Neural cell (in vitro differentiated cells): ENCODE results near the gene CPA1. TPM values are rescaled to one million over a fixed set of nuclear protein-coding genes. Genes with fewer than 3 reads are reported as not detected.

Experiments
- H2AFZ ChIP-seq: fragments of 200-600, 300-800 bp; sonication (generic), shearing (Covaris generic); 2 replicates; pipeline ENCODE4 v1.6.0; 2014; ENCODE audit warnings: low read depth, mild to moderate bottlenecking, antibody characterized with exemption, low read length, moderate library complexity
- H3F3A ChIP-seq: fragments of 200-600 bp; shearing (Covaris generic); 2 replicates; pipeline ENCODE4 v1.6.1; 2016; ENCODE audit warnings: mild to moderate bottlenecking, moderate library complexity, mixed read lengths, antibody characterized with exemption, low read length; ENCODE audit not compliant: insufficient read depth, poor library complexity, severe bottlenecking
- H3K27ac ChIP-seq: fragments of 200-600, 300-800 bp; sonication (generic), shearing (Covaris generic); 2 replicates; pipeline ENCODE4 v1.5.1; 2014; ENCODE audit warnings: mild to moderate bottlenecking, low read length, moderate library complexity
- H3K27me3 ChIP-seq: fragments of 300-800, 200-600 bp; sonication (generic), shearing (Covaris generic); 2 replicates; pipeline ENCODE4 v1.6.0; 2014; ENCODE audit warnings: mild to moderate bottlenecking, low read depth, low read length, moderate library complexity; ENCODE audit not compliant: insufficient read depth
- H3K36me3 ChIP-seq: fragments of 300-800, 200-600 bp; sonication (generic), shearing (Covaris generic); 2 replicates; pipeline ENCODE4 v1.5.1; 2014; ENCODE audit warnings: mild to moderate bottlenecking, antibody characterized with exemption, low read length, moderate library complexity; ENCODE audit not compliant: insufficient read depth
- H3K4me2 ChIP-seq: fragments of 300-800, 200-600 bp; sonication (generic), shearing (Covaris generic); 2 replicates; pipeline ENCODE4 v1.6.0; 2014; ENCODE audit warnings: mild to moderate bottlenecking, low read length
- H3K4me3 ChIP-seq: fragments of 300-800, 200-600 bp; sonication (generic), shearing (Covaris generic); 2 replicates; pipeline ENCODE4 v1.5.1; 2014; ENCODE audit warnings: mild to moderate bottlenecking, low read length, moderate library complexity
- H3K79me2 ChIP-seq: fragments of 200-600 bp; shearing (Covaris generic); replicated peaks from 2 replicates; pipeline ENCODE4 v1.6.0; 2014; ENCODE audit warnings: mild to moderate bottlenecking, low read length, moderate library complexity; ENCODE audit not compliant: insufficient read depth
- H3K9ac ChIP-seq: fragments of 300-800, 200-600 bp; sonication (generic), shearing (Covaris generic); 2 replicates; pipeline ENCODE4 v1.6.1; 2016; ENCODE audit warnings: mild to moderate bottlenecking, low read length, mixed read lengths
- H3K9me2 ChIP-seq: fragments of 200-600 bp; shearing (Covaris generic); 2 replicates; pipeline ENCODE4 v1.6.1; 2016; ENCODE audit warnings: mild to moderate bottlenecking, low read length, mixed read lengths; ENCODE audit not compliant: insufficient read depth
- H3K9me3 ChIP-seq: fragments of 200-600, 300-800 bp; sonication (generic), shearing (Covaris generic); 2 replicates; pipeline ENCODE4 v1.6.1; 2016; ENCODE audit warnings: mild to moderate bottlenecking, mixed run types, low read length, moderate library complexity, mixed read lengths
- H4K20me1 ChIP-seq: fragments of 200-600 bp; shearing (Covaris generic); 2 replicates; pipeline ENCODE4 v1.6.1; 2016; ENCODE audit warnings: mild to moderate bottlenecking, mixed run types; ENCODE audit not compliant: insufficient read depth
- CTCF ChIP-seq: fragments of 450-650 bp; IDR thresholded peaks from 2 replicates; pipeline ENCODE4 v1.5.1; 2014; ENCODE audit warnings: antibody characterized with exemption, mild to moderate bottlenecking, moderate library complexity; ENCODE audit not compliant: poor library complexity, severe bottlenecking
- EP300 ChIP-seq: fragments of 450-650 bp; conservative IDR thresholded peaks from 2 replicates; pipeline ENCODE4 v1.6.1; 2014; ENCODE audit warnings: antibody characterized with exemption, mild to moderate bottlenecking, moderate library complexity; ENCODE audit not compliant: poor library complexity, severe bottlenecking
- EZH2 ChIP-seq: fragments of 200-600, 300-800 bp; shearing (Covaris generic), sonication (generic); IDR thresholded peaks from 2 replicates; pipeline ENCODE4 v1.6.1; 2014; ENCODE audit warnings: antibody characterized with exemption, low read length, borderline replicate concordance, mild to moderate bottlenecking; ENCODE audit not compliant: insufficient read depth, poor library complexity, severe bottlenecking
- MXI1 ChIP-seq: fragments of 450-650 bp; conservative IDR thresholded peaks from 2 replicates; pipeline ENCODE4 v1.6.1; 2014; ENCODE audit warnings: antibody characterized with exemption, mild to moderate bottlenecking; ENCODE audit not compliant: poor library complexity, severe bottlenecking
- POLR2AphosphoS5 ChIP-seq: IDR thresholded peaks from 2 replicates; pipeline ENCODE4 v1.6.1; 2012
- RAD21 ChIP-seq: fragments of 450-650 bp; conservative IDR thresholded peaks from 2 replicates; pipeline ENCODE4 v1.6.1; 2014; ENCODE audit warnings: antibody characterized with exemption, mild to moderate bottlenecking, moderate library complexity
- REST ChIP-seq: IDR thresholded peaks from 2 replicates; pipeline ENCODE4 v1.6.1; 2012; ENCODE audit warnings: borderline replicate concordance
- SMC3 ChIP-seq: fragments of 450-650 bp; conservative IDR thresholded peaks from 2 replicates; pipeline ENCODE4 v1.6.1; 2014; ENCODE audit warnings: antibody characterized with exemption, mild to moderate bottlenecking, moderate library complexity; ENCODE audit not compliant: poor library complexity
- TAF1 ChIP-seq: IDR thresholded peaks from 2 replicates; pipeline ENCODE4 v1.6.1; 2012; ENCODE audit warnings: low read depth
- polyA plus RNA-seq: library from polyadenylated mRNA; depleted of rRNA; stranded (reverse); fragments of >200 nt; gene quantifications from 2 replicates; pipeline ENCODE4 v1.2.3, GENCODE V29; 2014

The CPA1 gene
- polyA plus RNA-seq, 1 donor from 2014 or later, result not detected

GRCh38 chr7:130433301-130433700 lies 53.0 kb downstream of the CPA1 start (continued):
- TF ChIP-seq CTCF, result no peak

- Histone ChIP-seq H3K36me3 (no peaks in the 10 kb centered on the region), H3K9me3 (no peaks in the 10 kb centered on the region), H4K20me1 (no peaks in the 10 kb centered on the region), H3K4me3 (no peak overlapping the region), H3K79me2 (peaks cover 30% of the 10 kb centered on the region), H3F3A (no peaks in the 10 kb centered on the region), H3K27ac (no peak overlapping the region), H3K9me2 (no peaks in the 10 kb centered on the region), H3K4me2 (no peak overlapping the region), H3K27me3 (no peaks in the 10 kb centered on the region), H3K9ac (no peak overlapping the region), H2AFZ (no peak overlapping the region)
- TF ChIP-seq RAD21 (no peak), REST (no peak), EZH2 (no peak), CTCF (no peak), EP300 (no peak), TAF1 (no peak), MXI1 (no peak), SMC3 (no peak), POLR2AphosphoS5 (no peak)
Measured at GRCh38 chr7:130435311-130435854, 55.1 kb downstream of the CPA1 start.

GRCh38 chr7:130436253-130436652 lies 56.0 kb downstream of the CPA1 start:
- H4K20me1 ChIP-seq, result no peaks in the 10 kb centered on the region
- no peaks in the 10 kb centered on the region for H3K27me3 ChIP-seq
- H3K27ac ChIP-seq, result no peak overlapping the region
- H3K79me2 ChIP-seq, result peaks cover 30% of the 10 kb centered on the region
- H3K4me3 ChIP-seq, result no peak overlapping the region
- no peak overlapping the region for H3K4me2 ChIP-seq
- no peaks in the 10 kb centered on the region for H3F3A ChIP-seq
- H3K9me3 ChIP-seq, result no peaks in the 10 kb centered on the region
- no peaks in the 10 kb centered on the region for H3K9me2 ChIP-seq
- H2AFZ ChIP-seq, result no peak overlapping the region
- no peak overlapping the region for H3K9ac ChIP-seq
- H3K36me3 ChIP-seq, result no peaks in the 10 kb centered on the region
- TF ChIP-seq SMC3 (no peak), RAD21 (no peak), CTCF (no peak), EZH2 (no peak), EP300 (no peak), MXI1 (no peak), POLR2AphosphoS5 (no peak), TAF1 (no peak), REST (no peak)
